Measurements from ENCODE around the gene GABRP. TPM values are rescaled to one million over a fixed set of nuclear protein-coding genes. Genes with fewer than 3 reads are reported as not detected.

GABRP gene
- total RNA-seq, 2 donors from 2014 or later: not detected

DNA sequence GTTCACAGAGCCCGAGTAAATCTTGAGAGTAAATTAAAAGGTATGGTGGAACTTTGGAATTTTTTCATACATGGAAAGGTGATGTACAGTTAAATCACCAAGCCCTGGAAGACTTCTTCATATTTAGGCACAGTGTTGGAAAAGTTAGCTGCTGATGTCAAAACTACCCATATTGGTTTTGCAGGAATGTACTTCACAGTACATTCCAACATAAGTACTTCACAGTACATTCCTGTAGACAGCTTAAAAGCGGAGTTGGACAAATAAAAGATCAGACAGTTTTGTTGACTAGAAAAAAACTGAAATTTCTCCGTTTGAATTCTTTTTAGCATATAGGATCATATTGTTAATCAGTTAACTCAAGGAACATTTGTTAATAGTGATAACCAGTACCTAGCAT is 80.1 kb downstream of the GABRP start:
- no peak for TF ChIP-seq CTCF (IDR thresholded peaks at IDR 0.05)
- DNase-seq (ENCODE audit: low spot score): no peak
- no peak overlapping the region for H3K4me3 ChIP-seq
- no peaks in the 10 kb centered on the region for H3K27me3 ChIP-seq (replicated peaks; ENCODE audit: insufficient read depth)
- no peak overlapping the region for H3K27ac ChIP-seq
- no peaks in the 10 kb centered on the region for H3K4me1 ChIP-seq (ENCODE audit: control insufficient read depth in 1 of 2, low read depth in 2 of 2)
- no peaks in the 10 kb centered on the region for H3K36me3 ChIP-seq
- ATAC-seq (ENCODE audit: insufficient number of reproducible peaks, low FRiP score, low read depth): no peak
- H3K9me3 ChIP-seq: peaks cover 5% of the 10 kb centered on the region

Other genes with a start within 250 kb of the GABRP start
- gene RANBP17, start 78.3 kb downstream of the GABRP start, total RNA-seq: 10 to 100 TPM in 1 of 2 donors, 1 to 10 TPM in 1; 8.4 to 31.1 TPM